Measurements from ENCODE around the gene PDGFRB.
"Not testable (repeated sequence)": the region's sequence is repeated elsewhere in the genome, so short reads cannot be mapped to it uniquely, and the experiment has no call there.

The PDGFRB gene

DNA sequence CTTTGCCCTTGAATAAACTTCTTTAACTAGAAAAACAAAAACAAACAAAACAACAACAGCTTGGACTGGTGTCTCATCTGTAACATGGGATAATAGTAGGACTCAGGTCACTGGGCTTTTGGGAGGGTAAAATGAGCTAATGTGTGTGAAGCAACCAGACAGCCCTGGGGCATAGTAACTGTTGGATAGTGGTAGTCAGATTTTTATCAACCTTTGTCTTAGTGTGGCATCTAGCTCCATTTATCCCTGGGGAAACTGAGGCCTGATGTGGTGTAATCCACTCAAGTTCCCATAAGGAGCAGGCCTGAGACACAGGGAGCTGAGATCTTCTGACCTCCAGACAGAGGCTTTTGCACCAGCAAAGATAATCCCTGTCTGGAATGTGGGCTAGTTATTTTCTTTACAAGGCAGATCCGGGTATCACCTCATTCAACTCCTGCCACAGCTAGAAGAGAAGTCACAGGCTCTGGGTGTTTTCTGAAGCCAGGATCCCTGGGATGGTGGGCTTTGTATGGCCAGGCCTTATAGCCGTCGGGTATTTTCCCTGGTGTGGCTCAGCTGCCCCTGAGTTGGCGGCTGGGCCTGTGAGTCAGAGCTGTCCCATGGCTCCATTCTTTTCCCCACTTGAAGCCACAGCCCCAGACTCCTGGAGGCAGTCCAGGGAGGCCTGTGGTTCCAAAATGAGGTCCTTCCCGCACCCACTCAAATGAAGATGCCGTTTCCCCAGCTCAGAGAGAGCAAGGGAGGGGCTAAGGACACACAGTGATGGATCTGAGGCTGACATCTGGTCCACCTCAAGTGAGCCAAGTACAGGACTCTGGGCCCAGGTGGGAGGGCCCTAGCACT lies 43.2 kb downstream of the PDGFRB start:
- no peak for DNase-seq

GRCh38 chr5:150111122-150111521 lies 44.5 kb downstream of the PDGFRB start:
- no peak for DNase-seq

- DNase-seq = no peak
Measured at GRCh38 chr5:150109921-150110320, 45.7 kb downstream of the PDGFRB start.

DNA sequence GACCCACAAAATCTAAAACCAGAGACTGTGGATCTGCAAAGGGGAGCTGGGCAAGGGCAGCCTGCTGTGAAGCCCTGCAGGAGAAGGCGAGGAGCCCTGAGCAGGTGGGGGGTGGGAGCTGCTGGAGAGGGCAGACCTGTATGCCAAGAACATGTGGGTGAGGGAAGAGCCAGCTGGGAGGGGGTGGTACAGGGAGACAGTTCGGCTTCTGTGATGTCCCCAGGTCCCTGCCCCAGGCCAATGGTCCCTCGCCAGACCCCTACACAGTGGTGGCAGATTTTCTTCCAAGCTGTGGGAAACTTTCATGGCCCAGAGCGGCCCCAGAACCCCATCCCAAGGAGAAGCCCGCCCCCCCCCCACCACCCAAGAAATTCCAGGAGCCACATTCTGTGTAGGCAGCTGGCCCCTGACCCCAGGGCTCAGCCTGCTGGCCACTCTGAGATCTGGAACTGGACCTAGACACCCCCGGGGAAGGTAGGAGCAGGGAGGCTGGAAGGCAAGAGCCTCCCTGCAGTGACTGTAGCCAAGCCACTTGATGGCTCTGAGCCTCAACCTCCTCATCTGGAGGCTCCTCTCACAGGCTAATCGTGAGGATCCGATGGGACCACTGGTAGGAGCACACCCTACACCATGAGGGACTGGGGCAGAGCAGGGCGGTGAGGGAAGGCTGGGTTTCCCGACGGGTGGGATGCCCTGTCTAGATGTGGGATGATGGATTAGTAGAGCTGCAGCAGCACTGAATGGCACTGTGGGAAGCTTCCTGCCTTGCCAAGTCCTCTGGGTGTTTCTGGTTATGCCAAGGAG lies 46.7 kb downstream of the PDGFRB start:
- DNase-seq = no peak

DNA sequence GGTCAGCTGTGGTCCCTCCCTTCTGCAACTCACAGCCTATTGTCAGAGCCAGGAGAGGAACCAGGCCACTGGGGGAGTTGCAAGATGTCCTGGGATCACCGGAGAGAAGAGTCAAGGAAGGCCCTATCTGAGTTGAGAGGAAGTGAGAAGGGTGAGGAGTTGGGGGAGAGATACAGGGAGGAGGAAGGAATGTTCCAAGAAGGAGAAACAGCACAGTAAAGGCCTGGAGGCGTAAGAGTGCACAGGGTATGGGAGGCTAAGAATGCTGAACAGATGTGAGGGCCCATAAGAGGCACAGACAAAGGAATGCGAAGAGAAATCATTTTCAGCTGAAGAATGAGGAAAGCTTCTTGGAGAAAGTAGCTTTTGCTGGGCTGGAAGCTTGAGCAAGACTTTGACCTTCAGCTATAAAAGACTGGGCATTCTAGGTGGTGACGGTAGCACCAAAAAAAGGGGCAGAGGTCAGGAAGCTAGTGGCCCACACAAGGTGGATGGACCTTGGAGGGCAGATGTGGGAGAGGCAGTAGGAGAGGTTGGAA lies 47.7 kb downstream of the PDGFRB start:
- DNase-seq = no peak

DNA sequence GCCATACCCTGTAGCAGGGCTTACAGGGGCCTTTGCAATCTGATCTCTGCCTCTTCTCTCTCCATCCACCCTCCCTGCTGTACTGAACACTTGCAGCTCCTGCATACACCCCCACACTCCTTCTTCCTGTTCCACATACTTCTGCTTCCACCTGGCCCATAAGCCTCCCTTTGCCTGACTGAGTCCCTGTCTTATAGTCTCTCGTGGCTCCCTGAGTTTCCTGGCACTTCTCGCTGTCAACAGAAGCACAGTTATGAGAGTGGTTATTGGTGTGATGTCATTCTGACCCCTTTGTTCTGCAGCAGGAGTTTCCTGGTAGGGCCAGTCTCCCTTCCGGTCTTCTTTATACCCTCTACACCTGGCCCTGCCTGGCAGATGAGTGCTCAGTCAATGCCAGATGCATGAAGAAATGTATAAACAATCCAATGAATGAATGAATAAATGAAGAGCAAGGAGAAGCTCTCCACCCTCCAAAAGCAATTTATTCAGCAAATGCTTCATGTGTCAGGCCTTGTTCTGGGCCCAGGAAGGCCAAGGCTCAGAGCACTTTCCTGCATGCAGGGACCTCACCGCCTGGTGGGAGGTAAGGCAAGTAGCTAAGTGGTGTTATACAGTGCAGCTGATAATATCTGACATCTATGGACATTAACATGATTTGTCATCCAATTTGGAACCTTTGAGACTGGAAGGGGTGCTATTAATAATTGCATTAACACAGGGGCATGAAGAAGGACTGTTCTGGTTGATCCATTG lies 48.8 kb downstream of the PDGFRB start:
- DNase-seq = no peak

DNA sequence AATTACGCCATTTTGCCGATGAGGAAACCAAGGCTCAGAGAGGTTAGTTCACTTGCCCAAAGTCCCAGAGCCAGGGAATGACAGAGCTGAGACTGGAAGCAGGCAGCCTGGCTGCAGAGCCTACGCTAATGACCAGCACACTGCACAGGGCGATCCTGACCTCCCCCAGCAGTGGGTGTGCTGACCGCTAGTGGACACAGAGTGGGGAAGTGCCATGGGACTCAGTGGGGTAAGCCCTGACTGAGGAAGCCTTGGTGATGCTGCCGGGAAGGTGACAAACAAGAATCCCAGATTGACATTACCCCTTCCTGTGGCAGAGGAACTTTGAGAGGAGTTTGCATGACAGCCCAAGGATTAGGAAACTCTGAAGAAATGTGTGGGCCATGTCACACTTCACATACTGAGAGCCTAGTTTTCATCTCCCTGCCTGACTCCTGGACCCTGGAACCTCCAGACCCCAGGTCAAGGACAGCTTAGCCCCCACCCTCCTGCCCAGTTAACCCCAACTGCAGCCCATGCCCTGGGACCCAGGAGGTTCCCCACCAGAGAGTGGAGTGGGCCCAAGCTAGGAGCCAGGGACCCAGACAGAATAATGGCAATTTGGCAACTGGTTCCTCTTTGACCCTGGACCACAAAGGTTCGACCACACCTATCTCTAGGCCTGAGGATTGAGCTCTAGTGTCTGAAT lies 49.6 kb downstream of the PDGFRB start:
- no peak for DNase-seq

DNA sequence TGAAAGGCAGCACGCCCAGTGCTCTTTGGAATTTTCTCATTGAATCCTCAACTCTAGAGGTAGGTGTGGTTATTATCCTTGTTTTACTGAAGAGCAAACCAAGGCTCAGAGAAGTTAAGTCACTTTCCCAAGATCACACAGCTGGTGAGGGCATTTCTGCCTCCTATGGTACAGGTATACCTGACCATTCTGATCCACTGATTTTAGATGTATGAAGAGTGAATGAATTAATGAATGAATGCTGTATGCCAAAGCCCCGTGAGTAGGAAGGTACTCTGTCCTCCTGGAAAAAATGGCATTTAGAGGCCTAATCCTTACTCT lies 51.1 kb downstream of the PDGFRB start:
- no peak for DNase-seq

DNA sequence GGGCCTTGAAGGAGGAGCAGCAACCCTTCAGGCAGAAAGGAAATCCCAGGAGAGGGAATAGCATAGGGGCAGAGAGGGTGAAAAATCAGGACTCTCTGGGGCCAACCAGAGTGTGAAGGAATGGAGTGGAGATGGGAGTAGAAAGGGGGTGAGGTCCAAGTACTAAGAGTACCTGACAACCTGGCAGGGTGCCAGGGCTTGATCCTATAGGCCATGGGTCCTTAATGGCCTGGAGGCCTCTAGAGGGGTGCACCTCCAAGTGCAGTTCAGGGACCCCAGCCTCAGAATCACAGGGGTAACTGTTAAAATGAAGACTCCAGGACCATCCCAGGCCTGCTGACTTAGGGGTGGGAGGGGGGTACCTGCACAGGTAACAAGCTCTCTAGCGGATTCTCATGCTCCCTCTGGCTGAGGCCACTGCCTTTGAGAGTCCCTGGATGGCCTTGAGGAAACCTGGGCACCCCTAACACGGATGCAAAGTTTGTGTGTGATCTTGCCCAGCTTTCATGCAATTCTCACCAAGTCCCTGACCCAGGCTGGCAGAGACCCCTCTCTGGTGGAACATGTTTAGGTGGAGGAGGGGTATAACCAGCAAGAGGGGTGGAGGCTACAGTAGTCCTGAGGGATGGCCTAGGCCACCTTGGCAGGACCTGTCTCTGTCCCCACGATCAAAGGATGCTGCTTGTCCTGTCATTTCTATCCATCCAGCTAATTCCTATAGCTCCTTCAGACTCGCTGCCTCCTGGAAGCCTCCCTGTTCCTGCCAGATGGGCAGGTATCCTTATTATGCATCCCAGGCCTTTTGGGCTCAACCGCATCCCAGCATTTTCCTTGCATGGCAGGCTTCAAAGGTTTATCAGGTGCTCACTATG lies 51.7 kb downstream of the PDGFRB start:
- DNase-seq = no peak

DNA sequence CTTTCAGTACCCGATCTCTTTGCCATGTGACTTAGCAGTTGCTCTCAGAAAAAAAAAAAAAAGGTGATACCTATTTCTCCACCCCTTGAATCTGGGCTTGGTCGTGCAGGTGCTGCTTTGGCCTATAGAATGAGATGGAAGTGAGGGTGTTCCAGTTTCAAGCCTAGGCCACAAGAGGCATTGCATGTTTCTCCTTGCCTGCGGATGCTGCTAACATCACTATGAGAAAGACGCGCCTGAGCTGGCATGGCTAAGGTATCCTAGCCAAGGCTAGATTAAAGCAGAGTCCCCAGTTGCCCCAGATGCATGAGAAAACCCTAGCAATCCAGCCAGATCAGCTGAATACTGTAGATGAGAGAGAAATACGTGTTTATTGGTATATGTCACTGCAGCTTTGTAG lies 54.6 kb downstream of the PDGFRB start:
- DNase-seq = no peak

DNA sequence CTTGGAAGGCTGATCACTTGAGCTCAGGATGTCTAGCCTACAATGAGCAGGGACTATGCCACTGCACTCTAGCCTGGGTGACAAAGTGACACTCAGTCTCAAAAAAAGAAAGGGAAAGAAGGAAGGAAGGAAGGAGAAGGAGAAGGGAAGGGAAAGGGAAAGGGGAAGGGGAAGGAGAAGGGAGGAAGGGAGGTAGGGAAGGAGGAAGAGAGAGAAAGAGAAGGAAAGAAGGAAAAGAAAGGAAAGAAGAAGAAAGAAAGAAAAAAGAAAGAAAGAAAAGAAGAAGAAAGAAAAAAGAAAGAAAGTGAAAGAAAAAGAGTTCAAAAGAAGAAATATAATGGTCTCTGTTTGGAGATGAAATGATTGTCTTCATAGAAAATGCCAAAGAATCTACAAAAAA lies 58.5 kb downstream of the PDGFRB start:
- no peak for DNase-seq

DNA sequence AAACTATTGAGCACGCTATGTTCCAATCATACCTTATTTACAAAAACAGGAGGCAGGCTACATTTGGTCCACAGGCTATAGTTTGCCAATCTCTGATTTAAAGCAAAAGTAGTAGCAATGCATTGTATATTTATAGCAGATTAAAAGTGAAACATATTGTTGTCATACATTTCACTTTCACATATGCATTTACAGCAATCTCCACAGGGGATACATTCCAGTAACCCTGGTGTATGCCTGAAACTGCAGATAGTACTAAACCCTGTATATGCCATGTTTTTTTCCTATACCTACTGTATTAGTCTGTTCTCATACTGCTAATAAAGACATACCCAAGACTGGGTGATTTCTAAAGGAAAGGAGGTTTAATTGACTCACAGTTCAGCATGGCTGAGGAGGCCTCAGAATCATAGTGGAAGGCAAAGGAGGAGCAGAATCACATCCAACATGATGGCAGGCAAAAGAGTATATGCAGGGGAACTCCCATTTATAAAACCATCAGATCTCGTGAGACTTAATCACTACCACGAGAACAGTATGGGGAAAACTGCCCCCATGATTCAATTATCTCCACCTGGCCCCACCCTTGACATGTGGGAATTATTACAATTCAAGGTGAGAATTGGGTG lies 63.4 kb downstream of the PDGFRB start:
- DNase-seq = no peak

GRCh38 chr5:150085950-150086715 lies 69.5 kb downstream of the PDGFRB start, which contains the start of gene CSF1R:
TSS of gene CSF1R (minus strand) at chr5:150086554. CDS start at chr5:150086427, 127 bp downstream.
- DNase-seq = no peak

DNA sequence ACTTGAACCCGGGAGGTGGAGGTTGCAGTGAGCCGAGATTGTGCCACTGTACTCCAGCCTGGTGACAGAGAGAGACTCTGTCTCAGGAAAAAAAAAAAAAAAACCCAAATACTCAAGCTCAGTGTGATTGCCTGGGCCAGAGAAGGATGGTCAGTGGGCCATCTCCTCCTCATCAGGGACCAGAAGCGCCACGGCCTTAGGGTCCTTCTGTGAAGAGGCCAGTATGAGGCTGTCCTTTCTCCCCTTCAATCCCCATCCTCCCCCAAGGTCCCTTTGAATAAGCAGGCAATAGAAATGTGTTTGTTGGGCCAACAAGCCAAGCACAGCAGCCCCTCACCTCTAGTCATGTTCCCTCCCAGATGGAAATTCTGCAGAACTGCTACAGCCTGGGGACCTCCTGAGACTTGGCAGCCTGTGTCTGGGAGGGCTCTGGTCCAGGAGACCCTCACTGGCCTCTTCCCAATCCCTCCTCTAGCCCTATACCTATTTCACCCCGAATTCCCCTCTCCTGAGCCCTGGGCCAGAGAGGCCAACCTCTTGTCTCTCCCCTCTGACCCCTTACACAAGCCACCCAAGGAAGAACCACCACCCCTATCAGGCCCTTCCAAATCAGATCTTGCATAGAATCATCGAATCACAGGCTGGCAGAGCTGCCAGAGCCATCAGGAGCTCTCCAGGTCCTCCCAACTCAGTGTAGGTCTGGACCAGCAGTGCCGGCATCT lies 70.3 kb downstream of the PDGFRB start:
- DNase-seq = no peak

- DNase-seq = not testable (repeated sequence)
Measured at GRCh38 chr5:150084754-150085153, 70.9 kb downstream of the PDGFRB start.

GRCh38 chr5:150082889-150083288 lies 72.8 kb downstream of the PDGFRB start:
- DNase-seq = no peak

- no peak for DNase-seq
Measured at GRCh38 chr5:150082374-150082773, 73.3 kb downstream of the PDGFRB start.

DNA sequence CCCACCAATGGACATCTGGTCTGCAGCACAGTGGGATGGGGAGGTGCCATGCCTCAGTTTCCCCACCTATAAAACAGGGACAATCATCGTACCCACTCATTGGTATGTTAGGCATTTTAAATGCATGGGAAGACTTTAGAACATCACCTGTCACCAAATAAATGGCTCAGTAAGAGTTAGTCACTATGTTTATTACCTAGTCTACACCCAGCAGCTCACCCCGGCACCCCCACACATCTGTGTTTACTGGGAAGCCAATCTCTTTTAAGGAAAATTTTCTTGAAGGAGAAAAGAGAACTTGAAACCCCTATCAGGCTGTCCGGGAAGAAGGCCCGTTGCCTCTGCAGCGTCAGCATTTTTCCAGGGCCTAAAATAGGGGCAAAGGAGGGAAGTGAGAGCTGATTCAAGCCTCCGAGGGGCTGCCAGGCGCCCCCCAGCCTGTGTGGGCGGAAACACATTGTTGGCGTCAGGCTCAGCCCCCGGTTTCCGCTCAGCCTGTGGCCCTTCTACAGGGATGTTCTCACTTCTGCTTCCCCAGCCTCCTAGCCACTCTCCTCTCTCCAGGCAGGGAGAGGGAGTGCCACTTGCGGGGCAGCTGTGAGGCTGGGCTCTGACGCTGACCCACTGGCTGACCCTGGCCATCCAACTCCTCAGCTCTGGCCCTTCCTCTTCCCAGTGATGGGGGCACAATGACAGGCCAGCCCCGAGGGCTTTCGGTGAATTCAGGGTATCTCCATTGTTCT lies 73.9 kb downstream of the PDGFRB start:
- DNase-seq = no peak
